Uterus (tissue), 2 donors: ENCODE data around the gene ZCCHC8.

Experiments
- POLR2A ChIP-seq, 2 donors: fragments of 450-650 bp; IDR thresholded peaks; one replicate each; pipeline ENCODE4 v1.6.1; 2016; ENCODE audit warnings: antibody characterized with exemption in 2 of 2, mild to moderate bottlenecking in 1 of 2, moderate library complexity in 1 of 2
- TF ChIP-seq, protein P1 (sequence below), 4 experiments: fragments of 200-600 bp in 2 of 4; fragments of 450-650 bp in 2 of 4; sonication (generic) in 2 of 4; IDR thresholded peaks; one replicate each; pipeline ENCODE4 v1.5.1; 2016 to 2019; ENCODE audit warnings: antibody characterized with exemption in 4 of 4, mild to moderate bottlenecking in 2 of 4, moderate library complexity in 1 of 4

DNA sequence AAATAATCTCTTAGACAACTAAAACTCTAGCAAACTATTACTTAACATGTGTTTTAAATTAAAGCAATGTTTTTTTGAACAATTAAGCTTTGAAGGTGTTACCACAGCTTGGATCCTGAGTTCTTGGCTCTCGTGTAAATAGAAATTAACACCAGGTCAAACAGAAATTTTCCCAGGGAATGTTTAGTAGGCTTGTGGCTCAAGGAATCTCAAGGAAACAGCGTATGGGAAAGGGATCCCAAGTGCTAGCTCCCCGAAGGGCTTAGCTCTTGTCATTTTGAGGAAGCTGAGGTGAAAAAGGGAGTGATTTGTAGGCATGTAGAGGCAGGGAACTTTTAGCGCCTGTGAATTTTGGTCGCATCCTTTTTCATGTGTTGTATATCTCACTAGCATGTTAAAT is 37.8 kb upstream of the ZCCHC8 start:
- TF ChIP-seq, protein P1, sequence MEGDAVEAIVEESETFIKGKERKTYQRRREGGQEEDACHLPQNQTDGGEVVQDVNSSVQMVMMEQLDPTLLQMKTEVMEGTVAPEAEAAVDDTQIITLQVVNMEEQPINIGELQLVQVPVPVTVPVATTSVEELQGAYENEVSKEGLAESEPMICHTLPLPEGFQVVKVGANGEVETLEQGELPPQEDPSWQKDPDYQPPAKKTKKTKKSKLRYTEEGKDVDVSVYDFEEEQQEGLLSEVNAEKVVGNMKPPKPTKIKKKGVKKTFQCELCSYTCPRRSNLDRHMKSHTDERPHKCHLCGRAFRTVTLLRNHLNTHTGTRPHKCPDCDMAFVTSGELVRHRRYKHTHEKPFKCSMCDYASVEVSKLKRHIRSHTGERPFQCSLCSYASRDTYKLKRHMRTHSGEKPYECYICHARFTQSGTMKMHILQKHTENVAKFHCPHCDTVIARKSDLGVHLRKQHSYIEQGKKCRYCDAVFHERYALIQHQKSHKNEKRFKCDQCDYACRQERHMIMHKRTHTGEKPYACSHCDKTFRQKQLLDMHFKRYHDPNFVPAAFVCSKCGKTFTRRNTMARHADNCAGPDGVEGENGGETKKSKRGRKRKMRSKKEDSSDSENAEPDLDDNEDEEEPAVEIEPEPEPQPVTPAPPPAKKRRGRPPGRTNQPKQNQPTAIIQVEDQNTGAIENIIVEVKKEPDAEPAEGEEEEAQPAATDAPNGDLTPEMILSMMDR (IDR thresholded peaks at IDR 0.05), result no peak
- TF ChIP-seq POLR2A (IDR thresholded peaks at IDR 0.05), result no peak
